ENCODE data around the gene KCTD15.

The KCTD15 gene

DNA sequence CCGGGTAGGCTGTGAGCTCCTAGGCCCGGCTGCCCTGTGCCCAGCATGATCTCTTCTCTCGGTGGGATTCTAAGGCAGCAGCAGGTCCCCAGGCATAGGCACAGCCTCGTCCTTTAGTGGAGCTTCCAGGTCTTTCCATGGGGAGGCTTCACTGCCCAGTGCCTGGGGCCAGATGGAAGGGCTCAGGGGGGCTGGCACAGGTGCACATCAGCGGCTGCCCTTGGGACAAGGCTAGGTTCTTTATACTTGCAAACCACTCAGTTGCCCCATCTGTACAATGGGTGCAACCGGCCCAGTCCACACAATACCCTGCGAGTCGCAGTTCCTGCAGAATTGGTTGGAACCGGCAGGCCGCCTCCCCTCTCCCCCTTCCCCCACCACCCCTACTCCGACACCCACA is 14.2 kb downstream of the KCTD15 start:
- no peak overlapping the region for H3K9ac ChIP-seq (ENCODE audit: insufficient read length)
- TF ChIP-seq FOXP2 (optimal IDR thresholded peaks at IDR 0.05; ENCODE audit: control extremely low read depth, extremely low read length, insufficient read depth) (no peak), POLR2AphosphoS5 (IDR thresholded peaks at IDR 0.05; ENCODE audit: borderline replicate concordance, low read depth, low read length) (no peak), EZH2 (IDR thresholded peaks at IDR 0.05) (no peak)
- H3K36me3 ChIP-seq (ENCODE audit: insufficient read depth, low read length): peaks cover 3% of the 10 kb centered on the region; the same call in 1 of the 2 replicates
- H3K4me3 ChIP-seq: no peak overlapping the region
- no peak for DNase-seq (ENCODE audit: low read depth, low spot score)
- no peaks in the 10 kb centered on the region for H3K9me3 ChIP-seq (ENCODE audit: low read depth, low read length)
- H3K27ac ChIP-seq: no peak overlapping the region

DNA sequence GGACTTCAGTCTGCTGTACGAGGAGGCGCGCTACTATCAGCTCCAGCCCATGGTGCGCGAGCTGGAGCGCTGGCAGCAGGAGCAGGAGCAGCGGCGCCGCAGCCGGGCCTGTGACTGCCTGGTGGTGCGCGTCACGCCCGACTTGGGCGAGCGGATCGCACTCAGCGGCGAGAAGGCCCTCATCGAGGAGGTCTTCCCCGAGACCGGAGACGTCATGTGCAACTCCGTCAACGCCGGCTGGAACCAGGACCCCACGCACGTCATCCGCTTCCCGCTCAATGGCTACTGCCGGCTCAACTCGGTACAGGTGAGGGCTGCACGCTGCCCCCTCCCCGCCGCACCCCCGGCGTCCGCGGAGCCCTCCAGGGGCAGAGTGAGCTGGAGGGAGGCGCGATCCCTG is 14.6 kb downstream of the KCTD15 start:
- DNase-seq (ENCODE audit: low read depth, low spot score): no peak
- Histone ChIP-seq H3K9me3 (ENCODE audit: low read depth, low read length) (no peaks in the 10 kb centered on the region), H3K36me3 (ENCODE audit: insufficient read depth, low read length) (peaks cover 3% of the 10 kb centered on the region; the same call in 1 of the 2 replicates), H3K4me3 (no peak overlapping the region), H3K9ac (ENCODE audit: insufficient read length) (no peak overlapping the region), H3K27ac (no peak overlapping the region)
- no peak for TF ChIP-seq POLR2AphosphoS5 (IDR thresholded peaks at IDR 0.05; ENCODE audit: borderline replicate concordance, low read depth, low read length)
- no peak for TF ChIP-seq FOXP2 (optimal IDR thresholded peaks at IDR 0.05; ENCODE audit: control extremely low read depth, extremely low read length, insufficient read depth)
- TF ChIP-seq EZH2 (IDR thresholded peaks at IDR 0.05): no peak

DNA sequence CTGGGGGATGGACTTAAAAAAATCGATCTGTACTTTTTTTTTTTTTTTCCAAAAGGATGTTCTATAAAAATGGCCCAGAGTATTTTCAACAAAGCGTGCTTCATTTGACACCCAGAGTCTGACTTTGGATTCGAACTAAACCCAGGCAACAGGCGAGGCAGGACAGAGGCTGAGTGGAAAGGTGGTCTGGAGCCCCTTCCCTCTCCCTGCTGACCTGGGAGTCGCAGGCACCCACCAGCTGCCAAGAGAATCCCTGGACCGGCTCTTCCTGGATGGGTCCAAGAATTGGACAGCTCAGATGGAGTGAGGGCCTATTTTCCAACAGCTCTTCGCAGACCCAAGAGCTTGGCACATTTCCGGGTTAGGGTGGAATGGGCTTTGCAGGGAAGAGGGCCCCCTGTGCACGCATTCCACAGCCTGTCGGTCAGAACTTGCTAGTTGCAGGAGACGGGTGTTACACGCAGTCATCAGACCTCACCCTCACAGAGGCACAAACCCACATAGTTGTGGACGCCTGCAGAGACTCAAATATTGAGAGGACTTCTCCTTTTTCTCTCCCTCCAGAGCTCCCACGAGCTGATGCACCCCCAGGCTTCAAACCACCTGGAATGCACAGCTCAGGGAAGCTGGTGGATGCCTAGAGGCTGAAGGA is 15.2 kb downstream of the KCTD15 start:
- Histone ChIP-seq H3K27ac (no peak overlapping the region), H3K4me3 (no peak overlapping the region), H3K9me3 (ENCODE audit: low read depth, low read length) (no peaks in the 10 kb centered on the region), H3K36me3 (ENCODE audit: insufficient read depth, low read length) (peaks cover under 1% of the 10 kb centered on the region; the same call in 1 of the 2 replicates), H3K9ac (ENCODE audit: insufficient read length) (no peak overlapping the region)
- no peak for TF ChIP-seq FOXP2 (optimal IDR thresholded peaks at IDR 0.05; ENCODE audit: control extremely low read depth, extremely low read length, insufficient read depth)
- no peak for TF ChIP-seq EZH2 (IDR thresholded peaks at IDR 0.05)
- no peak for TF ChIP-seq POLR2AphosphoS5 (IDR thresholded peaks at IDR 0.05; ENCODE audit: borderline replicate concordance, low read depth, low read length)
- no peak for DNase-seq (ENCODE audit: low read depth, low spot score)

DNA sequence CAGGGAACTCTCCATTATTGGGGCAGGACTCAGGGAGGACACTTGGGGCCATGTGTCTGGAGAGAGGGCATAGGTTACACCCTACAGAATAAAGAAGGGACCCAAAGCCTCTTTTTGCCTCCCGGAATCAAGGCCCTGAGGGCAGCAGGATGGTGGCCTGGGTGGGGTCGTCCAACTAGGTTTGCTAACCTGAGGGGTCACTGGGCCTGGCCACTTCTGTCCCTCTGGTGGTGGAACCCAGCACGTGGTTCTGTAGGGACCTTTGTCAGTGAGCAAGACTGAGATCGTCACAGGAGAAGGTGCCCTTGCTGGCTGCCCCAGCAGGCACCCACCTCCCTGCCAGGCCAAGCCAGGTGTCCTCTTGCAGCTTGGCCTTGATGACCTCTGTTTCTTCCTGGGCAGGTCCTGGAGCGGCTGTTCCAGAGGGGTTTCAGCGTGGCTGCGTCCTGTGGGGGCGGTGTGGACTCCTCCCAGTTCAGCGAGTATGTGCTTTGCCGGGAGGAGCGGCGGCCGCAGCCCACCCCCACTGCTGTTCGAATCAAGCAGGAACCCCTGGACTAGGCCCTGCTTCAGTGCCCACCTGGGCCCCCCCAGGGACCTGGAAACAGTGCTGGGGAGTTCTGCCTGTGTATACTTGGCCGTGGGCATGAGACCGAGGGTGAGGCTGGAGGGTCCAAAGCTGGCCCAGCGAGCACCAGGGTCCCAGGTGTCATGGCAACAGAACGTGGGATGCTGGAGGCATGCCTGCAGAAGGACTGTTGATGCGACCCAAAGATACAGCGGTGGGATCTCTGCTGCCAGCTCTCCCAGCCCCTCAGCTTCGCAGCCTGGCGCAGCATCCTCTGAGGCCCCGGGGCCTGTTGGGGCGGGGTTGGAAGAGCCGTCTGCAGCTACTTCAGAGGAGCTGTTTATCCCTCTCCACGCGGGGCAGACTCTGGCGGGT is 16.0 kb downstream of the KCTD15 start:
- H3K36me3 ChIP-seq (ENCODE audit: insufficient read depth, low read length): no peaks in the 10 kb centered on the region
- TF ChIP-seq FOXP2 (optimal IDR thresholded peaks at IDR 0.05; ENCODE audit: control extremely low read depth, extremely low read length, insufficient read depth): no peak
- no peak for TF ChIP-seq POLR2AphosphoS5 (IDR thresholded peaks at IDR 0.05; ENCODE audit: borderline replicate concordance, low read depth, low read length)
- no peak for TF ChIP-seq EZH2 (IDR thresholded peaks at IDR 0.05)
- no peak for DNase-seq (ENCODE audit: low read depth, low spot score)

DNA sequence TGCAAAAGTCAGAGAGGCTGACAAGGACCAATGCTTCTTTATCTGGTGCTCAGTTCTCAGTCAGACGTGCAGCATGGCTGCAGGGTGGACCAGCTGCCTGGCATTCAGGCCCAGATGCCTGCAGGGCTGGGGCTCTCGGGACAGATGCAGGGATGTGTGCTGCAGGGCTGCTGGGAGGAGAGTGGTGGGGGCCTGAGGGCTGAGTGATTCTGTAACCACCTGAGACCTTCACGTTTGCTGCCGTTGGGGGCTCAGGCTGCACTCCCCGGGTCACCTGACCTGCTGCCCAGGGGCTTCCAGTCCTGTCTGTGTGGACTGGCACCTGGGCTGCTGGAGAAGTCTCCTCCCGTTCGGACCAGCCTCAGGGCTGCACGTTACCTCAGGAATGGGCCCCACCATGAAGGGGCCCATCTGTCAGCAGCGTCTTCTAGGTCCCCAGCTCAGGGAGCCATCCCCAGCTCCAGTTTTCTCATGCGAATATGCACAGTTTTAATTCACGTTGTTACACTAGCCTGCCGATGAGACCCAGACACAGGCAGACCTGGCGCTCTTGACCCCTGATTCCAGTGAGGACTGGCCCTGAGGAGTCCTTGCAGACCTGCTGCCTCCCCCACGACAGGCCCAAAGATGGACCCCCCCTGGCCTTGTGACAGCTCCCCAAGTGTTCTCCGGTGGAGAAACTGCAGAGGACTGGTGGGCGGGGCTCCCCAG is 16.9 kb downstream of the KCTD15 start:
- no peak for DNase-seq (ENCODE audit: low read depth, low spot score)
- H3K9ac ChIP-seq (ENCODE audit: insufficient read length): no peak overlapping the region
- H3K9me3 ChIP-seq (ENCODE audit: low read depth, low read length): no peaks in the 10 kb centered on the region
- H3K4me3 ChIP-seq: no peak overlapping the region
- no peak overlapping the region for H3K27ac ChIP-seq
- no peaks in the 10 kb centered on the region for H3K36me3 ChIP-seq (ENCODE audit: insufficient read depth, low read length)
- TF ChIP-seq EZH2 (IDR thresholded peaks at IDR 0.05) (no peak), FOXP2 (optimal IDR thresholded peaks at IDR 0.05; ENCODE audit: control extremely low read depth, extremely low read length, insufficient read depth) (no peak), POLR2AphosphoS5 (IDR thresholded peaks at IDR 0.05; ENCODE audit: borderline replicate concordance, low read depth, low read length) (no peak)

More for the DNA sequence above, 16.0 kb downstream of the KCTD15 start:
- no peak overlapping the region for H3K9ac ChIP-seq (ENCODE audit: insufficient read length)
- H3K4me3 ChIP-seq: no peak overlapping the region
- no peak overlapping the region for H3K27ac ChIP-seq
- H3K9me3 ChIP-seq (ENCODE audit: low read depth, low read length): no peaks in the 10 kb centered on the region

DNA sequence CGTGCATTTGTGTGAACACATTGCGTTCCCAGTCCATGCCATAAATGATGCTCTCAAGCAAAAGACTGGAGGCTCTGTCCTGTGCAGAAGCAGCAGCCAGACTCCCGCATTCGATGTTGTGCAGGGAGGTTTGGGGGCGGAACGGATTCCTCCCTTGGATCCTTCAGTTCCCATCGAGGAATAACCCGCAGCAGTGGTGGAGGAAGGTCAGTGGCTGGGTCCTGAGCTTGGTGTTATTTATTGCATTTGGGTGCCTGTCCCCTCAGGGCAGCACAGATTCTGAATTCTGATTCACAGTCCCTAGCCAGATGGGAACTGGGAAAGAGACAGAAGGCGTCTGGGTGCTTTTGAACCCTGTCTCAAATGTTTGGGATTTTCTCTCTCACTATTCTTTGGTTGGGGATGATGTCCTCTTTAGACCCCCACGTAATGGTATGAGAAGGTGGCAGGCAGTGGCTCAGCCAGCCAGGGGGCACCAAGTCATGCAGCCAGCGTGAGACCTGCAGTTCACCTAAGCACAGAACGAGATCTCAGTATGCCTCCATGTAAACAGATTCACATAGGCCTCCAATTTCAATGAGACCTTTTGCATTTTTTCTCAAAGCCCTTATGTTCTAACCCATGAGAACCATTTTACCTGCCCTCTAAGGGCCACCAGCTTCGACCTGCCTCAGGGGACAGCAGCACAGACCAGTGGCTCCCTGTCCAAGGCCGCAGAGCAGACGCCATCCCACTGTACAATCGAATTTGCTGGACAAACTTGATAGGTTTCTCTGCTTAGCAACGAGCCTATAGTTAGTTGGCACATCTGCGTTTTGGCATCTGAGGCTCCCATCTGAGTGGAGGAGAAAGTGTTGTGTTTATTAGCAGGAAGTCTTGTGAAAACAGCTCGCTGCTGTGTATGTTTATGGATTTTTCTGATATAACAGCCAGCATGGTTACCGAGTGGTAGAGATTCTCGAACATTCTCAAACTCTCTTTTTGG is 17.8 kb downstream of the KCTD15 start:
- Histone ChIP-seq H3K4me3 (no peak overlapping the region), H3K9me3 (ENCODE audit: low read depth, low read length) (no peaks in the 10 kb centered on the region), H3K27ac (no peak overlapping the region), H3K9ac (ENCODE audit: insufficient read length) (no peak overlapping the region), H3K36me3 (ENCODE audit: insufficient read depth, low read length) (no peaks in the 10 kb centered on the region)
- TF ChIP-seq EZH2 (IDR thresholded peaks at IDR 0.05): no peak
- TF ChIP-seq FOXP2 (optimal IDR thresholded peaks at IDR 0.05; ENCODE audit: control extremely low read depth, extremely low read length, insufficient read depth): no peak
- no peak for TF ChIP-seq POLR2AphosphoS5 (IDR thresholded peaks at IDR 0.05; ENCODE audit: borderline replicate concordance, low read depth, low read length)
- no peak for DNase-seq (ENCODE audit: low read depth, low spot score)
